OCI-LY1 (cell line): ENCODE measurements around the gene UTS2B.

ENCODE experiments used
- H2AFZ ChIP-seq: fragments of 200-600 bp; sonication (generic), shearing (Covaris generic); 2 replicates; pipeline ENCODE4 v1.6.0; 2014; ENCODE audit warnings: antibody characterized with exemption, mild to moderate bottlenecking, low read length
- H3F3A ChIP-seq: fragments of 200-600 bp; sonication (generic), shearing (Covaris generic); 2 replicates; pipeline ENCODE4 v1.6.0; 2014; ENCODE audit warnings: mild to moderate bottlenecking, antibody characterized with exemption, low read length, moderate library complexity; ENCODE audit not compliant: insufficient read depth
- H3K27ac ChIP-seq: fragments of 200-600 bp; sonication (generic); 2 replicates; pipeline ENCODE4 v1.5.1; 2014; ENCODE audit warnings: low read length, mixed run types, mild to moderate bottlenecking, low read depth; ENCODE audit not compliant: poor library complexity, severe bottlenecking
- H3K27me3 ChIP-seq: fragments of 200-600 bp; sonication (generic); 2 replicates; pipeline ENCODE4 v1.6.0; 2014; ENCODE audit warnings: antibody characterized with exemption, mild to moderate bottlenecking, low read length, moderate library complexity; ENCODE audit not compliant: insufficient read depth
- H3K36me3 ChIP-seq: fragments of 200-600 bp; sonication (generic); 2 replicates; pipeline ENCODE4 v1.6.1; 2014; ENCODE audit warnings: mild to moderate bottlenecking, antibody characterized with exemption, low read length, moderate library complexity, mixed read lengths; ENCODE audit not compliant: insufficient read depth
- H3K4me1 ChIP-seq: fragments of 200-600 bp; sonication (generic); 2 replicates; pipeline ENCODE4 v1.5.1; 2014; ENCODE audit warnings: mild to moderate bottlenecking, low read length, moderate library complexity; ENCODE audit not compliant: insufficient read depth, severe bottlenecking
- H3K4me2 ChIP-seq: fragments of 200-600 bp; sonication (generic), shearing (Covaris generic); 2 replicates; pipeline ENCODE4 v1.6.1; 2014; ENCODE audit warnings: low read length
- H3K4me3 ChIP-seq: fragments of 200-600 bp; sonication (generic); 2 replicates; pipeline ENCODE4 v1.5.1; 2014; ENCODE audit warnings: low read length, low read depth, mild to moderate bottlenecking, mixed read lengths; ENCODE audit not compliant: poor library complexity, severe bottlenecking
- H3K79me2 ChIP-seq: fragments of 200-600 bp; shearing (Covaris generic); 2 replicates; pipeline ENCODE4 v1.6.1; 2016; ENCODE audit warnings: mixed run types, low read length, mixed read lengths; ENCODE audit not compliant: insufficient read depth
- H3K9ac ChIP-seq: fragments of 200-600 bp; sonication (generic), shearing (Covaris generic); 2 replicates; pipeline ENCODE4 v1.6.1; 2014; ENCODE audit warnings: mild to moderate bottlenecking, low read length, mixed read lengths
- H3K9me2 ChIP-seq: fragments of 200-600 bp; sonication (generic), shearing (Covaris generic); 2 replicates; pipeline ENCODE4 v1.6.1; 2014; ENCODE audit warnings: low read depth, mild to moderate bottlenecking, low read length, mixed read lengths
- H3K9me3 ChIP-seq: fragments of 200-600 bp; shearing (Covaris generic); 2 replicates; pipeline ENCODE4 v1.6.1; 2014; ENCODE audit warnings: low read length, mixed read lengths
- H4K20me1 ChIP-seq: fragments of 200-600 bp; sonication (generic), shearing (Covaris generic); 2 replicates; pipeline ENCODE4 v1.6.0; 2016; ENCODE audit warnings: mild to moderate bottlenecking, low read length; ENCODE audit not compliant: insufficient read depth
- EZH2 ChIP-seq: fragments of 200-600 bp; sonication (generic), shearing (Covaris generic); IDR thresholded peaks from 2 replicates; pipeline ENCODE4 v1.8.0; 2017; ENCODE audit warnings: borderline replicate concordance, mixed run types, mild to moderate bottlenecking, antibody characterized with exemption, low read length, moderate library complexity, mixed read lengths
- TF ChIP-seq, protein P1 (sequence below): fragments of 200-600 bp; sonication (generic), shearing (Covaris generic); IDR thresholded peaks from 2 replicates; pipeline ENCODE4 v1.5.1; 2017; ENCODE audit warnings: mild to moderate bottlenecking, antibody characterized with exemption, low read length, moderate library complexity, mixed read lengths

The UTS2B gene

GRCh38 chr3:191221638-191222037 lies 108.7 kb downstream of the UTS2B start:
- no peak overlapping the region for H2AFZ ChIP-seq
- no peak overlapping the region for H3K9ac ChIP-seq
- H3K36me3 ChIP-seq: no peaks in the 10 kb centered on the region
- H4K20me1 ChIP-seq: no peaks in the 10 kb centered on the region
- no peaks in the 10 kb centered on the region for H3K79me2 ChIP-seq
- no peak for TF ChIP-seq EZH2
- TF ChIP-seq, protein P1, sequence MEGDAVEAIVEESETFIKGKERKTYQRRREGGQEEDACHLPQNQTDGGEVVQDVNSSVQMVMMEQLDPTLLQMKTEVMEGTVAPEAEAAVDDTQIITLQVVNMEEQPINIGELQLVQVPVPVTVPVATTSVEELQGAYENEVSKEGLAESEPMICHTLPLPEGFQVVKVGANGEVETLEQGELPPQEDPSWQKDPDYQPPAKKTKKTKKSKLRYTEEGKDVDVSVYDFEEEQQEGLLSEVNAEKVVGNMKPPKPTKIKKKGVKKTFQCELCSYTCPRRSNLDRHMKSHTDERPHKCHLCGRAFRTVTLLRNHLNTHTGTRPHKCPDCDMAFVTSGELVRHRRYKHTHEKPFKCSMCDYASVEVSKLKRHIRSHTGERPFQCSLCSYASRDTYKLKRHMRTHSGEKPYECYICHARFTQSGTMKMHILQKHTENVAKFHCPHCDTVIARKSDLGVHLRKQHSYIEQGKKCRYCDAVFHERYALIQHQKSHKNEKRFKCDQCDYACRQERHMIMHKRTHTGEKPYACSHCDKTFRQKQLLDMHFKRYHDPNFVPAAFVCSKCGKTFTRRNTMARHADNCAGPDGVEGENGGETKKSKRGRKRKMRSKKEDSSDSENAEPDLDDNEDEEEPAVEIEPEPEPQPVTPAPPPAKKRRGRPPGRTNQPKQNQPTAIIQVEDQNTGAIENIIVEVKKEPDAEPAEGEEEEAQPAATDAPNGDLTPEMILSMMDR: no peak
- H3F3A ChIP-seq: no peaks in the 10 kb centered on the region
- no peaks in the 10 kb centered on the region for H3K9me3 ChIP-seq
- peaks cover 6% of the 10 kb centered on the region for H3K9me2 ChIP-seq
- H3K4me2 ChIP-seq: no peak overlapping the region
- no peak overlapping the region for H3K27ac ChIP-seq
- H3K27me3 ChIP-seq: 0 out of 2 replicates have a peak, but pooled peaks cover 4% of the 10 kb centered on the region
- no peak overlapping the region for H3K4me3 ChIP-seq
- no peaks in the 10 kb centered on the region for H3K4me1 ChIP-seq

GRCh38 chr3:191220908-191221307 lies 109.4 kb downstream of the UTS2B start:
- Histone ChIP-seq H3K9me2 (peaks cover 6% of the 10 kb centered on the region; the same call in 1 of the 2 replicates), H3K4me3 (no peak overlapping the region), H3K4me1 (no peaks in the 10 kb centered on the region), H3K27ac (no peak overlapping the region), H4K20me1 (no peaks in the 10 kb centered on the region), H3K27me3 (0 out of 2 replicates have a peak, but pooled peaks cover 4% of the 10 kb centered on the region), H3K79me2 (no peaks in the 10 kb centered on the region), H3F3A (no peaks in the 10 kb centered on the region), H3K4me2 (no peak overlapping the region), H3K36me3 (no peaks in the 10 kb centered on the region), H3K9me3 (no peaks in the 10 kb centered on the region), H2AFZ (no peak overlapping the region), H3K9ac (no peak overlapping the region)
- no peak for TF ChIP-seq EZH2
- TF ChIP-seq, protein P1: no peak

DNA sequence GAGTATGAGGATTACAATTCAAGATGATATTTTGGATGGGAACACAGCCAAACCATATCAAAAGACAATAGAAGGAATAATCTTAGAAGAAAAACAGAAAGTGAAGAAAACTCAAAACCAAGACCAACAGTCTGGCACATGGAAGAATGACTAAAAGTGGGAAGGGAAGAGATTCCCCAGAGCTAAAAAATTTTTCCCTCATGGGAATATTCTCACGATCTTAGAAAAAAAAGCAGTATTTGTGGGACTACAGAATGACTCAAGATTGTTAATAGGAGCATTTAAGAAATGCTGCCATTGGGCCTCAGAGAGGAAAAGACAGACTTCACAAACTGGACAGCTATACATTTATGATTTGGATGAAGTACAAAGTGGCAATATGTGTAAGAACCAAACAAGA lies 113.0 kb downstream of the UTS2B start:
- Histone ChIP-seq H3K36me3 (no peaks in the 10 kb centered on the region), H4K20me1 (no peaks in the 10 kb centered on the region), H3K4me2 (no peak overlapping the region), H3F3A (no peaks in the 10 kb centered on the region), H3K9ac (no peak overlapping the region), H3K27ac (no peak overlapping the region), H3K4me3 (no peak overlapping the region), H2AFZ (no peak overlapping the region), H3K9me2 (no peaks in the 10 kb centered on the region), H3K4me1 (no peaks in the 10 kb centered on the region), H3K27me3 (0 out of 2 replicates have a peak, but pooled peaks cover 4% of the 10 kb centered on the region), H3K79me2 (no peaks in the 10 kb centered on the region), H3K9me3 (no peaks in the 10 kb centered on the region)
- TF ChIP-seq, protein P1: no peak
- TF ChIP-seq EZH2: no peak
